PC-9 (cell line): ENCODE results near the gene HOXC6.

Source experiments
- EZH2 ChIP-seq: fragments of 200-600 bp; sonication (generic); IDR thresholded peaks from 2 replicates; pipeline ENCODE4 v1.8.0; 2017; ENCODE audit warnings: antibody characterized with exemption, low read depth
- TF ChIP-seq, protein P1 (sequence below): fragments of 200-600 bp; sonication (generic); conservative IDR thresholded peaks from 2 replicates; pipeline ENCODE4 v1.6.1; 2017; ENCODE audit warnings: mixed run types, antibody characterized with exemption, mild to moderate bottlenecking, moderate library complexity

GRCh38 chr12:54001283-54002187 lies 26.7 kb upstream of the HOXC6 start:
- TF ChIP-seq EZH2: no peak
- TF ChIP-seq, protein P1, sequence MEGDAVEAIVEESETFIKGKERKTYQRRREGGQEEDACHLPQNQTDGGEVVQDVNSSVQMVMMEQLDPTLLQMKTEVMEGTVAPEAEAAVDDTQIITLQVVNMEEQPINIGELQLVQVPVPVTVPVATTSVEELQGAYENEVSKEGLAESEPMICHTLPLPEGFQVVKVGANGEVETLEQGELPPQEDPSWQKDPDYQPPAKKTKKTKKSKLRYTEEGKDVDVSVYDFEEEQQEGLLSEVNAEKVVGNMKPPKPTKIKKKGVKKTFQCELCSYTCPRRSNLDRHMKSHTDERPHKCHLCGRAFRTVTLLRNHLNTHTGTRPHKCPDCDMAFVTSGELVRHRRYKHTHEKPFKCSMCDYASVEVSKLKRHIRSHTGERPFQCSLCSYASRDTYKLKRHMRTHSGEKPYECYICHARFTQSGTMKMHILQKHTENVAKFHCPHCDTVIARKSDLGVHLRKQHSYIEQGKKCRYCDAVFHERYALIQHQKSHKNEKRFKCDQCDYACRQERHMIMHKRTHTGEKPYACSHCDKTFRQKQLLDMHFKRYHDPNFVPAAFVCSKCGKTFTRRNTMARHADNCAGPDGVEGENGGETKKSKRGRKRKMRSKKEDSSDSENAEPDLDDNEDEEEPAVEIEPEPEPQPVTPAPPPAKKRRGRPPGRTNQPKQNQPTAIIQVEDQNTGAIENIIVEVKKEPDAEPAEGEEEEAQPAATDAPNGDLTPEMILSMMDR: no peak
